HFFc6 (cell line): Measurements from ENCODE around the gene PDE5A. TPM values are rescaled to one million over a fixed set of nuclear protein-coding genes. Genes with fewer than 3 reads are reported as not detected.

Experiments
- DNase-seq: peaks from one replicate; pipeline ENCODE4 v3.0.0-alpha.2; 2018
- H3K27ac Mint-ChIP-seq: 2 replicates; pipeline ENCODE4 v1.8.0; 2020; ENCODE audit warnings: mild to moderate bottlenecking, mixed read lengths
- H3K27me3 Mint-ChIP-seq: 2 replicates; pipeline ENCODE4 v1.8.0; 2021; ENCODE audit warnings: mild to moderate bottlenecking, moderate library complexity, mixed read lengths; ENCODE audit not compliant: insufficient read depth
- H3K36me3 Mint-ChIP-seq: 2 replicates; pipeline ENCODE4 v1.8.0; 2021; ENCODE audit warnings: low read depth, mixed read lengths
- H3K4me1 Mint-ChIP-seq: 2 replicates; pipeline ENCODE4 v1.8.0; 2020; ENCODE audit warnings: low read depth, mixed read lengths
- H3K4me3 Mint-ChIP-seq: 2 replicates; pipeline ENCODE4 v1.8.0; 2020; ENCODE audit warnings: mild to moderate bottlenecking, moderate library complexity, mixed read lengths
- H3K9me3 Mint-ChIP-seq: 2 replicates; pipeline ENCODE4 v1.8.0; 2020; ENCODE audit warnings: mild to moderate bottlenecking, mixed read lengths
- total RNA-seq, 6 experiments: library from RNA; stranded (reverse); fragmentation: NEBNext Ultra II Directional; extraction: Animal tissue kit (Norgen Biotek cat#: 25700); gene quantifications; 2 replicates in 1 of 6; 3 replicates in 5 of 6; pipeline ENCODE4 v1.2.3, GENCODE V29; 2021
- TF ChIP-seq, protein P1 (sequence below): fragments of 200-600 bp; sonication (generic); IDR thresholded peaks from 2 replicates; pipeline ENCODE4 v1.5.0; 2021; ENCODE audit warnings: antibody characterized with exemption, mild to moderate bottlenecking

PDE5A gene
- total RNA-seq, 6 experiments from 2014 or later, result 13.3 to 23.2 (median 18.6) TPM

DNA sequence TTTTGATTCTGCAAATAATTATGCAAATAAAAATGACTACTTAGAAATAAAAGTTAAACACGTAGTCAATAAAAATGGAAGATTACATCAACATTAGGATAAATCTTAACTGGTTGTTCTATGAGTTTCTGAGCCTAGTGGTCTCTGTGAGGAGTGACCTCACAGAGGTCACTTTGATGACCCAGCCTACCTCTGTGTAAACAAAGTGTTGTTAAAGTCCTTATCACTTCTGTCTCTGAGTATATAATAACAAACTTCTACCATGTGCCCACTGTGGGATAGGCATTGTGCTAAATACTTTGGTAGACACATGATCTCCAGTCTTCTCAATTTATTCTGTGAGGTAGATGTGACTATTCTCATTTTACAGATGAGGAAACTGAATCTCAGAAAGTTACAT lies 85.4 kb downstream of the PDE5A start:
- Mint-ChIP-seq H3K9me3 (no peaks in the 10 kb centered on the region), H3K4me1 (peaks cover 24% of the 10 kb centered on the region), H3K27ac (no peak overlapping the region), H3K36me3 (peaks cover 11% of the 10 kb centered on the region), H3K4me3 (peak overlapping the region; percentile 16; the same call in 1 of the 2 replicates), H3K27me3 (no peaks in the 10 kb centered on the region)
- no peak for DNase-seq
- TF ChIP-seq, protein P1, sequence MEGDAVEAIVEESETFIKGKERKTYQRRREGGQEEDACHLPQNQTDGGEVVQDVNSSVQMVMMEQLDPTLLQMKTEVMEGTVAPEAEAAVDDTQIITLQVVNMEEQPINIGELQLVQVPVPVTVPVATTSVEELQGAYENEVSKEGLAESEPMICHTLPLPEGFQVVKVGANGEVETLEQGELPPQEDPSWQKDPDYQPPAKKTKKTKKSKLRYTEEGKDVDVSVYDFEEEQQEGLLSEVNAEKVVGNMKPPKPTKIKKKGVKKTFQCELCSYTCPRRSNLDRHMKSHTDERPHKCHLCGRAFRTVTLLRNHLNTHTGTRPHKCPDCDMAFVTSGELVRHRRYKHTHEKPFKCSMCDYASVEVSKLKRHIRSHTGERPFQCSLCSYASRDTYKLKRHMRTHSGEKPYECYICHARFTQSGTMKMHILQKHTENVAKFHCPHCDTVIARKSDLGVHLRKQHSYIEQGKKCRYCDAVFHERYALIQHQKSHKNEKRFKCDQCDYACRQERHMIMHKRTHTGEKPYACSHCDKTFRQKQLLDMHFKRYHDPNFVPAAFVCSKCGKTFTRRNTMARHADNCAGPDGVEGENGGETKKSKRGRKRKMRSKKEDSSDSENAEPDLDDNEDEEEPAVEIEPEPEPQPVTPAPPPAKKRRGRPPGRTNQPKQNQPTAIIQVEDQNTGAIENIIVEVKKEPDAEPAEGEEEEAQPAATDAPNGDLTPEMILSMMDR, result no peak

GRCh38 chr4:119540249-119540648 lies 88.4 kb downstream of the PDE5A start:
- TF ChIP-seq, protein P1, result no peak
- Mint-ChIP-seq H3K4me1 (peaks cover 46% of the 10 kb centered on the region), H3K4me3 (no peak overlapping the region), H3K27me3 (no peaks in the 10 kb centered on the region), H3K36me3 (peaks cover 13% of the 10 kb centered on the region), H3K9me3 (no peaks in the 10 kb centered on the region), H3K27ac (no peak overlapping the region)
- no peak for DNase-seq

DNA sequence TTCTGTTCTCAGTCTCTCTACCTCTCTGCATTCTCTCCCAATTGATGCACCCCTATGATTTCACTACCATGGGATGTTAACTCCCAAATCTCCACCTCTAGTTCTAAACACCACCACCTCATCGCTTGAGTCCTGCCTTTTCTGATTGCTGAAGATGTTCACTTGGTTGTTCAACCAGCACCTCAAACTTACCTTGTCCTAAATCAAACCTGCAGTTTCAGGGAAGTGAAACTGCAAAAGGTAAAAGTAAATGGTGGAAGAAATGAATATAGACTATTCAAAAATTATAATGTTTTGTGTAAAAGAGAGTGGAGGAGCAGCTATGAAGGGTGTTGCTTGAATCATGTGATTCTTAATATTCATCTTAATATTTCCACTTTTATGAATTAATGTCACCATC lies 91.0 kb downstream of the PDE5A start:
- peaks cover 27% of the 10 kb centered on the region for H3K36me3 Mint-ChIP-seq
- DNase-seq, result no peak
- H3K9me3 Mint-ChIP-seq, result 0 out of 2 replicates have a peak, but pooled peaks cover 8% of the 10 kb centered on the region
- H3K27ac Mint-ChIP-seq, result peak overlapping the region; percentile 69; the same call in 1 of the 2 replicates
- H3K27me3 Mint-ChIP-seq, result no peaks in the 10 kb centered on the region
- TF ChIP-seq, protein P1, result no peak
- H3K4me1 Mint-ChIP-seq, result peaks cover 28% of the 10 kb centered on the region
- peak overlapping the region; percentile 25; the same call in 1 of the 2 replicates for H3K4me3 Mint-ChIP-seq

- TF ChIP-seq, protein P1, result no peak
- DNase-seq, result peak; percentile 43
Measured at GRCh38 chr4:119536572-119537528, 91.8 kb downstream of the PDE5A start.

DNA sequence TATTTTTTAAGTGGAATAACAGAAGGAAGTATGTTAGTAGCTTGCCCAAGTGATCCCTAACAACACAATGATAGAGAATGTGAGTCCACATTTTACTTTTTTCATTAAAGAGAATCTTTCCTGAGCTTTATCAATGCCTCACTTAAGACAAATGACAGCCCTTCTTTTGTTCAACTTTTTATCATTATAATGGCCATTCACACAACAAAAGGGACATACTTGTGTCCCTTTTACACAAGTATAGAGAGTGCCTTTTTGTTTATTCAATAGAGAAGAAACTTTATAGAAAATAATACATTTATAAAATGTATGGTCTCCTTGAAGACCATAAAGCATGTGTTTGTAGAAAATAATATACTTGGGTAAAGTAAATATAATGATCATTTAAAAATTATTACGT lies 96.3 kb downstream of the PDE5A start:
- Mint-ChIP-seq H3K4me1 (peaks cover 33% of the 10 kb centered on the region), H3K27ac (no peak overlapping the region), H3K27me3 (no peaks in the 10 kb centered on the region), H3K4me3 (no peak overlapping the region), H3K9me3 (0 out of 2 replicates have a peak, but pooled peaks cover 8% of the 10 kb centered on the region), H3K36me3 (peaks cover 26% of the 10 kb centered on the region)
- DNase-seq, result no peak
- TF ChIP-seq, protein P1, result no peak

More at GRCh38 chr4:119536572-119537528, 91.8 kb downstream of the PDE5A start:
- Mint-ChIP-seq H3K4me3 (peak overlapping the region; percentile 25), H3K4me1 (peaks cover 24% of the 10 kb centered on the region), H3K27me3 (no peaks in the 10 kb centered on the region), H3K9me3 (0 out of 2 replicates have a peak, but pooled peaks cover 8% of the 10 kb centered on the region), H3K27ac (peak overlapping the region; percentile 69), H3K36me3 (peaks cover 20% of the 10 kb centered on the region)
